GM19351 (cell line): ENCODE results near the gene PRKCE.

Experiments
- ATAC-seq: cut with Tn5 transposase; IDR thresholded peaks from one replicate; pipeline ENCODE4 v1.9.1; 2021; ENCODE audit warnings: mild to moderate bottlenecking, moderate library complexity; ENCODE audit not compliant: unreplicated experiment

The PRKCE gene

GRCh38 chr2:45748239-45748638 is 96.8 kb downstream of the PRKCE start:
- ATAC-seq, result no peak

GRCh38 chr2:45750001-45750400 is 98.5 kb downstream of the PRKCE start:
- no peak for ATAC-seq

- ATAC-seq, result no peak
Measured at GRCh38 chr2:45750484-45750883, 99.0 kb downstream of the PRKCE start.

- ATAC-seq, result no peak
Measured at GRCh38 chr2:45753381-45753780, 101.9 kb downstream of the PRKCE start.

GRCh38 chr2:45754131-45755010 is 102.9 kb downstream of the PRKCE start:
- no peak for ATAC-seq

- no peak for ATAC-seq
Measured at GRCh38 chr2:45755585-45756335, 104.3 kb downstream of the PRKCE start.

GRCh38 chr2:45758018-45758417 is 106.5 kb downstream of the PRKCE start:
- no peak for ATAC-seq

- no peak for ATAC-seq
Measured at GRCh38 chr2:45759310-45759851, 107.9 kb downstream of the PRKCE start.

- no peak for ATAC-seq
Measured at GRCh38 chr2:45761635-45762034, 110.2 kb downstream of the PRKCE start.

- ATAC-seq, result no peak
Measured at GRCh38 chr2:45763255-45763654, 111.8 kb downstream of the PRKCE start.

GRCh38 chr2:45763797-45764196 is 112.3 kb downstream of the PRKCE start:
- no peak for ATAC-seq

- ATAC-seq, result peak; percentile 48
Measured at GRCh38 chr2:45765007-45765727, 113.7 kb downstream of the PRKCE start.

GRCh38 chr2:45765728-45766254 is 114.3 kb downstream of the PRKCE start:
- no peak for ATAC-seq

GRCh38 chr2:45768208-45768607 is 116.7 kb downstream of the PRKCE start:
- ATAC-seq, result no peak

- ATAC-seq, result no peak
Measured at GRCh38 chr2:45769056-45769455, 117.6 kb downstream of the PRKCE start.

- no peak for ATAC-seq
Measured at GRCh38 chr2:45769854-45770576, 118.5 kb downstream of the PRKCE start.

GRCh38 chr2:45770811-45771210 is 119.3 kb downstream of the PRKCE start:
- no peak for ATAC-seq

- no peak for ATAC-seq
Measured at GRCh38 chr2:45771261-45771660, 119.8 kb downstream of the PRKCE start.

GRCh38 chr2:45772038-45772437 is 120.6 kb downstream of the PRKCE start:
- ATAC-seq, result no peak

- ATAC-seq, result no peak
Measured at GRCh38 chr2:45773909-45774308, 122.4 kb downstream of the PRKCE start.
